Activated CD8-positive, alpha-beta memory T cell treated with anti-CD3 and anti-CD28 coated beads for 48 hours (primary cell): ENCODE results near the gene MICALL2.
"Not testable (repeated sequence)": the region's sequence is repeated elsewhere in the genome, so short reads cannot be mapped to it uniquely, and the experiment has no call there.

Source experiments
- DNase-seq, 3 experiments: peaks; one replicate each; pipeline ENCODE4 v3.0.0-alpha.2; 2020; ENCODE audit warnings: low read depth in 2 of 3, low spot score in 2 of 3

Gene MICALL2

GRCh38 chr7:1449951-1450350 lies 9.3 kb downstream of the MICALL2 start:
- DNase-seq: no peak

- no peak for DNase-seq
Observed at GRCh38 chr7:1449501-1449900, 9.8 kb downstream of the MICALL2 start.

- DNase-seq: no peak
Observed at GRCh38 chr7:1448958-1449357, 10.3 kb downstream of the MICALL2 start.

- no peak for DNase-seq
Observed at GRCh38 chr7:1447551-1448244, 11.6 kb downstream of the MICALL2 start.

GRCh38 chr7:1447112-1447511 lies 12.2 kb downstream of the MICALL2 start:
- DNase-seq: no peak

GRCh38 chr7:1446620-1447032 lies 12.6 kb downstream of the MICALL2 start:
- no peak for DNase-seq

- DNase-seq: not testable (repeated sequence)
Observed at GRCh38 chr7:1446026-1446425, 13.2 kb downstream of the MICALL2 start.

- no peak for DNase-seq
Observed at GRCh38 chr7:1445341-1445740, 13.9 kb downstream of the MICALL2 start.

GRCh38 chr7:1444925-1445322 lies 14.3 kb downstream of the MICALL2 start:
- DNase-seq: no peak

- DNase-seq: no peak
Observed at GRCh38 chr7:1444214-1444924, 14.9 kb downstream of the MICALL2 start.

- DNase-seq: not testable (repeated sequence)
Observed at GRCh38 chr7:1443587-1444200, 15.6 kb downstream of the MICALL2 start.

- DNase-seq: no peak
Observed at GRCh38 chr7:1442355-1443124, 16.7 kb downstream of the MICALL2 start.

GRCh38 chr7:1441615-1442354 lies 17.5 kb downstream of the MICALL2 start:
- DNase-seq: no peak

GRCh38 chr7:1440620-1441019 lies 18.6 kb downstream of the MICALL2 start:
- DNase-seq: no peak

- no peak for DNase-seq
Observed at GRCh38 chr7:1439373-1440363, 19.6 kb downstream of the MICALL2 start.

- no peak for DNase-seq
Observed at GRCh38 chr7:1438821-1439220, 20.4 kb downstream of the MICALL2 start.

- DNase-seq: no peak
Observed at GRCh38 chr7:1438208-1438607, 21.1 kb downstream of the MICALL2 start.

- no peak for DNase-seq
Observed at GRCh38 chr7:1437155-1437880, 22.0 kb downstream of the MICALL2 start.

GRCh38 chr7:1436608-1437007 lies 22.7 kb downstream of the MICALL2 start:
- no peak for DNase-seq
